Ishikawa (cell line): ENCODE results near the gene MAL.

Source experiments
- CEBPB ChIP-seq: IDR thresholded peaks from 2 replicates; pipeline ENCODE4 v1.6.1; 2012
- CREB1 ChIP-seq: IDR thresholded peaks from 2 replicates; pipeline ENCODE4 v1.6.1; 2012; ENCODE audit warnings: low read depth
- EGR1 ChIP-seq: IDR thresholded peaks from 2 replicates; pipeline ENCODE4 v1.6.1; 2012
- EP300 ChIP-seq: IDR thresholded peaks from 2 replicates; pipeline ENCODE4 v1.6.1; 2012; ENCODE audit warnings: borderline replicate concordance
- FOXM1 ChIP-seq: IDR thresholded peaks from 2 replicates; pipeline ENCODE4 v1.6.1; 2012; ENCODE audit warnings: low read depth, borderline replicate concordance
- MAX ChIP-seq: IDR thresholded peaks from 2 replicates; pipeline ENCODE4 v1.6.1; 2012
- NFIC ChIP-seq: IDR thresholded peaks from 2 replicates; pipeline ENCODE4 v1.6.1; 2012
- REST ChIP-seq: IDR thresholded peaks from 2 replicates; pipeline ENCODE4 v1.6.1; 2012; ENCODE audit warnings: low read depth, mild to moderate bottlenecking
- TAF1 ChIP-seq: IDR thresholded peaks from 2 replicates; pipeline ENCODE4 v1.6.1; 2012; ENCODE audit warnings: low read depth, mild to moderate bottlenecking
- TEAD4 ChIP-seq: IDR thresholded peaks from 2 replicates; pipeline ENCODE4 v1.6.1; 2012
- YY1 ChIP-seq: IDR thresholded peaks from 2 replicates; pipeline ENCODE4 v1.6.1; 2012; ENCODE audit warnings: low read depth

DNA sequence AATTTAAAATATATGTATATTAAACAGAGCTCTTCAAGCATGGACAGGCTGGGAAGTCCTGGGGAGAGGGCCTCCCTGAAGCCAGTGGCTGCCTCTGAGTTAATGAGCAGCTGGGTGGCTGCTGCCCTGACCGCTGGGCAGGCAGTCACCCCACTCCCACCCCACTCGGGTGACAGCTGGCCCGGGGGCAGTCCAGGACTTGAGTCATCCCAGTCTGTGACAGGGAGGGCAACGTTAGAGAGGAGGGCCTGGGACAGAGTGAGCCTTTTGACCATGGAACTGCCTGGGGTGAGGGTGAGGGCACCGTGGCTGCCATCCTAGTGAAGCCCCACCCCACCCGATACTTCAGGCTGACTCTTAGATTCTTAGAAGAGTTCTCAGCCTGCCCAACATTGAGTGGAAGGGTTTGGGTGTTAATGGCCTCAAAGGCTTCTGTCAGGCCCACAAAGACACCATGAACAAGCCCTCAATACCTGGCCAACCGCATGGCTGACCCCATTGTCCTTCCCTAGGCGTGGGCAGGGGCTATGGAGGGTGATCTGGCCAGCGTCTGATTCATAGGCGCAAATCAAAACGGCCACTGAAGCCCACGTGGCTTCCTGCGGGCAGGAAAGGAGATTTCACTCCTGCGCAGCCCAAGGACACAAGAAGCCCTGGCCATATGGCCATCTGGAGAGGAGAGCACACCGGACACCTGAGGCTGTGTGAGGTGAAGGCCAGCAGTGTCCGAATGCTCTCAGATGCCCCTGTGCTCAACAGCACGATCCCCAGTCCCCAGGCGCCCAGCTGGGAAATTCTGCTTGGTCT, 48.6 kb downstream of the MAL start:
- TF ChIP-seq EP300 (no peak), TEAD4 (no peak), FOXM1 (no peak), TAF1 (no peak), YY1 (no peak), REST (no peak), MAX (no peak), NFIC (no peak), CEBPB (no peak), EGR1 (no peak), CREB1 (no peak)
